HepG2 (cell line): ENCODE data around the gene GALNT10. TPM values are rescaled to one million over a fixed set of nuclear protein-coding genes. Genes with fewer than 3 reads are reported as not detected.

ENCODE experiments used
- CBX2 ChIP-seq, 2 experiments: fragments of 200-600 bp in 1 of 2; sonication (generic); formaldehyde crosslinking in 1 of 2; IDR thresholded peaks; 2 replicates each; pipeline versions ENCODE4 v1.7.0 to v1.8.1; 2018 to 2022; ENCODE audit warnings: low read depth in 2 of 2, low read length in 1 of 2, mild to moderate bottlenecking in 1 of 2, missing genetic modification reagents in 1 of 2
- CEBPG ChIP-seq: IDR thresholded peaks from 2 replicates; pipeline ENCODE4 v1.6.1; 2016
- HOXA7 ChIP-seq: sonication (generic); formaldehyde crosslinking; IDR thresholded peaks from 2 replicates; pipeline ENCODE4 v1.8.1; 2022; ENCODE audit warnings: mild to moderate bottlenecking, missing genetic modification reagents, moderate library complexity
- KLF15 ChIP-seq: sonication (generic); formaldehyde crosslinking; IDR thresholded peaks from 2 replicates; pipeline ENCODE4 v1.8.1; 2023; ENCODE audit warnings: borderline replicate concordance, mild to moderate bottlenecking, inconsistent platforms, missing genetic modification reagents, mixed read lengths
- MIXL1 ChIP-seq: IDR thresholded peaks from 2 replicates; pipeline ENCODE4 v1.6.1; 2016
- SIX4 ChIP-seq: sonication (generic); formaldehyde crosslinking; IDR thresholded peaks from 2 replicates; pipeline ENCODE4 v1.4.0; 2020; ENCODE audit warnings: missing genetic modification reagents
- SP1 ChIP-seq, 2 experiments: fragments of 450-650 bp in 1 of 2; sonication (generic) in 1 of 2; formaldehyde crosslinking in 1 of 2; IDR thresholded peaks; 2 replicates each; pipeline versions ENCODE4 v1.4.0 to v1.6.1; 2016 to 2020; ENCODE audit warnings: missing genetic modification reagents in 1 of 2
- SP140L ChIP-seq: sonication (generic); formaldehyde crosslinking; IDR thresholded peaks from 2 replicates; pipeline ENCODE4 v1.4.0; 2020; ENCODE audit warnings: missing genetic modification reagents, borderline replicate concordance
- STAT6 ChIP-seq: sonication (generic); formaldehyde crosslinking; IDR thresholded peaks from 2 replicates; pipeline ENCODE4 v1.4.0; 2020; ENCODE audit warnings: missing genetic modification reagents, mild to moderate bottlenecking, borderline replicate concordance
- TBX3 ChIP-seq: fragments of 450-650 bp; IDR thresholded peaks from 2 replicates; pipeline ENCODE4 v1.6.1; 2017; ENCODE audit warnings: antibody characterized with exemption, mild to moderate bottlenecking, inconsistent platforms, borderline replicate concordance
- TIGD3 ChIP-seq: sonication (generic); formaldehyde crosslinking; IDR thresholded peaks from 2 replicates; pipeline ENCODE4 v1.5.1; 2020; ENCODE audit warnings: mild to moderate bottlenecking, missing genetic modification reagents, borderline replicate concordance
- TRAFD1 ChIP-seq: sonication (generic); formaldehyde crosslinking; IDR thresholded peaks from 2 replicates; pipeline ENCODE4 v1.5.1; 2020; ENCODE audit warnings: missing genetic modification reagents, mild to moderate bottlenecking, borderline replicate concordance
- ZBTB33 ChIP-seq: sonication (generic); formaldehyde crosslinking; IDR thresholded peaks from 2 replicates; pipeline ENCODE4 v1.4.0; 2020; ENCODE audit warnings: missing genetic modification reagents
- ZFP62 ChIP-seq: sonication (generic); formaldehyde crosslinking; IDR thresholded peaks from 2 replicates; pipeline ENCODE4 v1.4.0; 2020; ENCODE audit warnings: missing genetic modification reagents
- ZKSCAN1 ChIP-seq: fragments of 150-350 bp; IDR thresholded peaks from 2 replicates; pipeline ENCODE4 v1.6.1; 2014; ENCODE audit warnings: low read length
- ZMYM2 ChIP-seq: sonication (generic); formaldehyde crosslinking; IDR thresholded peaks from 2 replicates; pipeline ENCODE4 v1.8.0; 2022; ENCODE audit warnings: mild to moderate bottlenecking, missing genetic modification reagents
- ZNF816 ChIP-seq: sonication (generic); formaldehyde crosslinking; IDR thresholded peaks from 2 replicates; pipeline ENCODE4 v1.8.0; 2022; ENCODE audit warnings: missing genetic modification reagents, mild to moderate bottlenecking, borderline replicate concordance
- ZXDC ChIP-seq: sonication (generic); formaldehyde crosslinking; IDR thresholded peaks from 2 replicates; pipeline ENCODE4 v1.5.0; 2020; ENCODE audit warnings: mild to moderate bottlenecking, missing genetic modification reagents
- polyA plus RNA-seq, 8 experiments: library from polyadenylated mRNA; depleted of rRNA in 3 of 8; stranded (reverse) in 7 of 8; unstranded in 1 of 8; fragments of >200 nt; fragmentation: Illumina TruSeq in 4 of 8; extraction: Trizol in 4 of 8; gene quantifications; 2 replicates each; pipeline versions ENCODE4 v1.2.1 to v1.2.3, GENCODE V29; 2011 to 2016; ENCODE audit warnings: low read depth in 4 of 8, missing spikeins in 1 of 8, mixed read lengths in 1 of 8; ENCODE audit not compliant: insufficient read depth in 1 of 8
- total RNA-seq, 5 experiments: library from RNA; depleted of rRNA; stranded (reverse); fragments of >200 nt; fragmentation: Illumina TruSeq; extraction: Trizol; gene quantifications; 2 replicates each; pipeline ENCODE4 v1.2.3, GENCODE V29; 2016; ENCODE audit warnings: low read depth in 1 of 5

The GALNT10 gene
- total and polyA plus RNA-seq, 2 of the 13 experiments (the other 11 are each of a cell fraction or from before 2014, with no cell fraction given) = 8.1 to 11.2 TPM

- TF ChIP-seq TIGD3 (CRISPR knock-in tag) (no peak), SP140L (CRISPR knock-in tag) (no peak), ZBTB33 (no peak), MIXL1 (CRISPR knock-in tag) (no peak), SP1 (IDR thresholded peaks at IDR 0.05) (no peak), SP1 (CRISPR knock-in tag; IDR thresholded peaks at IDR 0.05) (no peak), CBX2 (IDR thresholded peaks at IDR 0.05; ENCODE audit: low read depth, low read length) (no peak), CBX2 (CRISPR knock-in tag; IDR thresholded peaks at IDR 0.05; ENCODE audit: low read depth) (no peak), KLF15 (CRISPR knock-in tag) (no peak), CEBPG (CRISPR knock-in tag) (peak; percentile 43; the same call in 1 of the 2 replicates), SIX4 (CRISPR knock-in tag) (no peak), ZKSCAN1 (no peak), HOXA7 (CRISPR knock-in tag) (no peak), TRAFD1 (no peak), ZNF816 (no peak), ZMYM2 (peak; percentile 44; the same call in 1 of the 2 replicates), TBX3 (no peak), ZXDC (no peak), STAT6 (no peak), ZFP62 (CRISPR knock-in tag) (no peak)
Measured at GRCh38 chr5:154189819-154190594, 526 bp upstream of the GALNT10 start (continued).
